ENCODE measurements around the gene CD300E.
"Not testable (repeated sequence)": the region's sequence is repeated elsewhere in the genome, so short reads cannot be mapped to it uniquely, and the experiment has no call there.

CD300E gene

GRCh38 chr17:74631468-74632450 lies 8.2 kb upstream of the CD300E start:
- Histone ChIP-seq H3K27ac (ENCODE audit: low read depth, low read length) (no peak overlapping the region), H3K9ac (ENCODE audit: low read length) (no peak overlapping the region), H3K4me1 (ENCODE audit: control insufficient read depth, insufficient read depth, low read length) (peaks cover 4% of the 10 kb centered on the region), H3K27me3 (ENCODE audit: control insufficient read depth, insufficient read depth, low read length) (no peaks in the 10 kb centered on the region), H3K4me3 (ENCODE audit: low read length) (no peak overlapping the region), H3K36me3 (ENCODE audit: control insufficient read depth, insufficient read depth, low read length) (no peaks in the 10 kb centered on the region)

GRCh38 chr17:74630251-74630650 lies 6.7 kb upstream of the CD300E start:
- not testable (repeated sequence) for H3K4me3 ChIP-seq (ENCODE audit: low read length); H3K4me1 ChIP-seq (ENCODE audit: control insufficient read depth, insufficient read depth, low read length); H3K9ac ChIP-seq (ENCODE audit: low read length); H3K36me3 ChIP-seq (ENCODE audit: control insufficient read depth, insufficient read depth, low read length); H3K27ac ChIP-seq (ENCODE audit: low read depth, low read length); H3K27me3 ChIP-seq (ENCODE audit: control insufficient read depth, insufficient read depth, low read length)

GRCh38 chr17:74625661-74626060 lies 2.1 kb upstream of the CD300E start:
- no peak overlapping the region for H3K9ac ChIP-seq (ENCODE audit: low read length)
- no peaks in the 10 kb centered on the region for H3K36me3 ChIP-seq (ENCODE audit: control insufficient read depth, insufficient read depth, low read length)
- H3K4me3 ChIP-seq (ENCODE audit: low read length), result no peak overlapping the region
- H3K27ac ChIP-seq (ENCODE audit: low read depth, low read length), result no peak overlapping the region
- no peaks in the 10 kb centered on the region for H3K4me1 ChIP-seq (ENCODE audit: control insufficient read depth, insufficient read depth, low read length)
- no peaks in the 10 kb centered on the region for H3K27me3 ChIP-seq (ENCODE audit: control insufficient read depth, insufficient read depth, low read length)

GRCh38 chr17:74624131-74624530 lies 593 bp upstream of the CD300E start:
- no peaks in the 10 kb centered on the region for H3K27me3 ChIP-seq (ENCODE audit: control insufficient read depth, insufficient read depth, low read length)
- H3K9ac ChIP-seq (ENCODE audit: low read length), result no peak overlapping the region
- no peaks in the 10 kb centered on the region for H3K36me3 ChIP-seq (ENCODE audit: control insufficient read depth, insufficient read depth, low read length)
- H3K4me1 ChIP-seq (ENCODE audit: control insufficient read depth, insufficient read depth, low read length), result no peaks in the 10 kb centered on the region
- H3K27ac ChIP-seq (ENCODE audit: low read depth, low read length), result no peak overlapping the region
- H3K4me3 ChIP-seq (ENCODE audit: low read length), result no peak overlapping the region

GRCh38 chr17:74619077-74619673 lies 4.4 kb downstream of the CD300E start:
- Histone ChIP-seq H3K4me3 (ENCODE audit: low read length) (no peak overlapping the region), H3K9ac (ENCODE audit: low read length) (no peak overlapping the region), H3K4me1 (ENCODE audit: control insufficient read depth, insufficient read depth, low read length) (no peaks in the 10 kb centered on the region), H3K27me3 (ENCODE audit: control insufficient read depth, insufficient read depth, low read length) (no peaks in the 10 kb centered on the region), H3K36me3 (ENCODE audit: control insufficient read depth, insufficient read depth, low read length) (no peaks in the 10 kb centered on the region), H3K27ac (ENCODE audit: low read depth, low read length) (no peak overlapping the region)

- Histone ChIP-seq H3K4me1 (ENCODE audit: control insufficient read depth, insufficient read depth, low read length) (no peaks in the 10 kb centered on the region), H3K4me3 (ENCODE audit: low read length) (no peak overlapping the region), H3K9ac (ENCODE audit: low read length) (no peak overlapping the region), H3K36me3 (ENCODE audit: control insufficient read depth, insufficient read depth, low read length) (no peaks in the 10 kb centered on the region), H3K27ac (ENCODE audit: low read depth, low read length) (no peak overlapping the region), H3K27me3 (ENCODE audit: control insufficient read depth, insufficient read depth, low read length) (no peaks in the 10 kb centered on the region)
Measured at GRCh38 chr17:74618451-74618850, 5.1 kb downstream of the CD300E start.

GRCh38 chr17:74616696-74617095 lies 6.8 kb downstream of the CD300E start:
- no peak overlapping the region for H3K9ac ChIP-seq (ENCODE audit: low read length)
- H3K27me3 ChIP-seq (ENCODE audit: control insufficient read depth, insufficient read depth, low read length), result no peaks in the 10 kb centered on the region
- H3K4me1 ChIP-seq (ENCODE audit: control insufficient read depth, insufficient read depth, low read length), result no peaks in the 10 kb centered on the region
- H3K27ac ChIP-seq (ENCODE audit: low read depth, low read length), result no peak overlapping the region
- H3K4me3 ChIP-seq (ENCODE audit: low read length), result no peak overlapping the region
- H3K36me3 ChIP-seq (ENCODE audit: control insufficient read depth, insufficient read depth, low read length), result no peaks in the 10 kb centered on the region

GRCh38 chr17:74612046-74612445 lies 11.5 kb downstream of the CD300E start:
- no peak overlapping the region for H3K27ac ChIP-seq (ENCODE audit: low read depth, low read length)
- H3K36me3 ChIP-seq (ENCODE audit: control insufficient read depth, insufficient read depth, low read length), result no peaks in the 10 kb centered on the region
- no peaks in the 10 kb centered on the region for H3K4me1 ChIP-seq (ENCODE audit: control insufficient read depth, insufficient read depth, low read length)
- no peak overlapping the region for H3K9ac ChIP-seq (ENCODE audit: low read length)
- no peaks in the 10 kb centered on the region for H3K27me3 ChIP-seq (ENCODE audit: control insufficient read depth, insufficient read depth, low read length)
- no peak overlapping the region for H3K4me3 ChIP-seq (ENCODE audit: low read length)

GRCh38 chr17:74610108-74610507 lies 13.4 kb downstream of the CD300E start:
- Histone ChIP-seq H3K27me3 (ENCODE audit: control insufficient read depth, insufficient read depth, low read length) (no peaks in the 10 kb centered on the region), H3K27ac (ENCODE audit: low read depth, low read length) (no peak overlapping the region), H3K36me3 (ENCODE audit: control insufficient read depth, insufficient read depth, low read length) (no peaks in the 10 kb centered on the region)

GRCh38 chr17:74608511-74608910 lies 15.0 kb downstream of the CD300E start:
- H3K9ac ChIP-seq (ENCODE audit: low read length), result no peak overlapping the region
- no peaks in the 10 kb centered on the region for H3K36me3 ChIP-seq (ENCODE audit: control insufficient read depth, insufficient read depth, low read length)
- no peak overlapping the region for H3K4me3 ChIP-seq (ENCODE audit: low read length)
- H3K27ac ChIP-seq (ENCODE audit: low read depth, low read length), result no peak overlapping the region
- peaks cover 6% of the 10 kb centered on the region for H3K4me1 ChIP-seq (ENCODE audit: control insufficient read depth, insufficient read depth, low read length)
- H3K27me3 ChIP-seq (ENCODE audit: control insufficient read depth, insufficient read depth, low read length), result no peaks in the 10 kb centered on the region

More at GRCh38 chr17:74610108-74610507, 13.4 kb downstream of the CD300E start:
- Histone ChIP-seq H3K4me3 (ENCODE audit: low read length) (no peak overlapping the region), H3K9ac (ENCODE audit: low read length) (no peak overlapping the region), H3K4me1 (ENCODE audit: control insufficient read depth, insufficient read depth, low read length) (peaks cover under 1% of the 10 kb centered on the region)

GRCh38 chr17:74607221-74607620 lies 16.3 kb downstream of the CD300E start:
- Histone ChIP-seq H3K36me3 (ENCODE audit: control insufficient read depth, insufficient read depth, low read length) (no peaks in the 10 kb centered on the region), H3K9ac (ENCODE audit: low read length) (no peak overlapping the region), H3K4me3 (ENCODE audit: low read length) (no peak overlapping the region), H3K4me1 (ENCODE audit: control insufficient read depth, insufficient read depth, low read length) (peaks cover 6% of the 10 kb centered on the region), H3K27me3 (ENCODE audit: control insufficient read depth, insufficient read depth, low read length) (no peaks in the 10 kb centered on the region), H3K27ac (ENCODE audit: low read depth, low read length) (no peak overlapping the region)

- Histone ChIP-seq H3K4me3 (ENCODE audit: low read length) (no peak overlapping the region), H3K36me3 (ENCODE audit: control insufficient read depth, insufficient read depth, low read length) (no peaks in the 10 kb centered on the region), H3K27ac (ENCODE audit: low read depth, low read length) (no peak overlapping the region)
Measured at GRCh38 chr17:74606050-74606449, 17.5 kb downstream of the CD300E start.

More at GRCh38 chr17:74606050-74606449, 17.5 kb downstream of the CD300E start:
- Histone ChIP-seq H3K4me1 (ENCODE audit: control insufficient read depth, insufficient read depth, low read length) (peaks cover 6% of the 10 kb centered on the region), H3K9ac (ENCODE audit: low read length) (no peak overlapping the region), H3K27me3 (ENCODE audit: control insufficient read depth, insufficient read depth, low read length) (no peaks in the 10 kb centered on the region)

Measured in rectal smooth muscle tissue (tissue), 1 donor.